Activated effector memory CD4-positive, alpha-beta T cell treated with anti-CD3 and anti-CD28 coated beads, Interleukin-2, amount 50 U/mL, for 16 hours (primary cell): Measurements from ENCODE around the gene TGFBR2.

Experiments
- DNase-seq: peaks from one replicate; pipeline ENCODE4 v3.0.0-alpha.2; 2020

The TGFBR2 gene

GRCh38 chr3:30604093-30604492, 2.3 kb upstream of the TGFBR2 start:
- no peak for DNase-seq

DNA sequence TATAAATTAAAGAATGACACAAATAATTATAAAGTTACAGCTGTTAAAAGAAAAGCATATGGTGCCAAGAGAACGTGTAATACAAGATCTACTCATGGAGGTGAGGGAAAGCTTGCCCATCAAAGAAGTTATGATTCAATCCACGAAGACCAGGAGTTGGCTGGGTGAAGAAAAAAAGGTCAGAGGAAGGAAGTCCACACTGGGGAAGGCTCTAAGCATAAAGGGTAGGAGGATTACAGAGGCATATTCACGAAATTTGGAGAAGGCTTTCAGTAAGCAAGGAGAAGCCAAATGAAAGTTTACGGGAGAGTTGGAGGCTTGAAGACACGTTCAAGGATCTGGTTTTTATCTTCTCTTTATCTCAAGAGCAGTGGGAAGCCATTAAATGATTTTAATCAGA, 1.8 kb upstream of the TGFBR2 start:
- no peak for DNase-seq

DNA sequence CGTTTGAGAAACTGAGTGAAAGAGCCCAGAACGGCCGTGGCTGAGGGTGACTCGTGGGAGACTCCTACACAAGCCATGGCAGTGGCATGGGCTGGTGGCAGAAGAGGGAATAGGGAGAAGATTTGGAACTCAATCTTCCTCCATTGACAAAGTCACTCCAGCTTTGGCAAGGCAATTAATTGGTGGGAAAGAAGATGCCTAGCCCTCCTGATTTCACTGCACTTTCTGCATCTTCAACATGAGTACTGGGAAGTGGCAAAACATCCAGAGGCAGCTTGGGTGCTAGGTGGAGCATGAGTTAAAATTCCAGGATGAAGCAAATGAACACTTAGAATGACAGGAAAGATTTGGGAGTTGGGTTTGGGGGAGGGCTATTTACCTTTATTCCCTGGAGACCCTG, 1.4 kb upstream of the TGFBR2 start:
- DNase-seq, result no peak

DNA sequence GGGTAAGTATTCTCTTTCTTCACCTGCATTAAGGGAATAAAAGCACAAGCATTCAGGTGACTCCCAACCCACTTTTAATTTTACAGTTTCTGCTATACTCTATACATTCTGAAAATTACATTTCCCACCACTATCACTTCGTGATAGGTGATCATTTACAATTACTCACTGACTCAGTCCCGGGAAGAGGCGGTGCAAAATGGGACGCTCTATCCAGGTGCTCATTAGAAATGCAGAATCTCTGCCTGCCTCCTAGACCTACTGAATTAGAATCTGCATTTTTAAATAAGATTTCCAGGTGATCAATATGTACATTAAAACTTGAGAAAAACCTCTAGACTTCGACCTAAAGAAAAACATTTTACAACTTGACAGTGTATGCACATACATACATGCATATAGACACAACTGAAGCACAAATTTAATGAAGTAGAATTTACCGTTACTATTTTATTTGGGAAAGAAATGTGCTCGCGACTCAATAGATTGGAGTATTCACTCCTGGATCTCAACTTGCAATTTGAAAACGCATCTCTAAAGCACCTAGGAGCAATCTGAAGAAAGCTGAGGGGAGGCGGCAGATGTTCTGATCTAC, 598 bp upstream of the TGFBR2 start:
- no peak for DNase-seq

DNA sequence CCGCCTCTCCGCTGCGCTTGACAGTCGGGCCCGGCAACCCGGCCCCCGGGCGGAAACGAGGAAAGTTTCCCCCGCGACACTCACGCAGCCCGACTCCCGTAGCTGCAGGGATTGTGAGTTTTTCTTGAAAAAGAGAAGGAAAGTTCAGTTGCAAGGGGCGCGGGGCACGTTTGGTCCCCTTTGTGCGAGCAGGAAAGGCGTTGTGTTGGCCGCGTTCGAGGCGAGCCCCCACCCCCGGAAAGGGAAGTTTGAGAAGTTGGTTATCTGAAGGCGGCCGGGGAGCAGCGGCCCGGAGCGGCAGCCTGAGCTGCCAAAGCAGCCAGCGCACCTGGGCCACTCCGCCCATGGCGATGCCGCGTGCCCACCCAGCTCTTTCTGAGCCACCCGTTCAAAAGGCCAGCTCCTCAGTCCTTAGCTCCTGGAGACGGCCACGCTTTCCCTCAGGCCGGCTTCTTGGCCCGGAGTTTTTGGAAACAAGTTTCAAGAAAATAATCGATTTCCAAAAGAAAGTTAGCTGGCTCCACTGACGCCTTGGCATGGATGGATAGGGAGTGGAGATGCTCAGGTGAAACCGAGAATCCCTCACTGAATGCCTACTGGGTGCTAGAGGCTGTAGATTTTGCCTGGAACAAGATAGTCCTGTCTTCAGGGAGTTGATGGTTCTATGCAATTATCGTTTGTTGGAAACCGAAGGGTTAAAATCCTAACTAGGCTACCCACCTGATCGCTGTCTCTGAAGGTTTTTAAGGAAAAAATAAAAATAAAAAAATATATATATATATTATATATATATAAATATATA, 832 bp downstream of the TGFBR2 start:
- DNase-seq, result peak; percentile 87

DNA sequence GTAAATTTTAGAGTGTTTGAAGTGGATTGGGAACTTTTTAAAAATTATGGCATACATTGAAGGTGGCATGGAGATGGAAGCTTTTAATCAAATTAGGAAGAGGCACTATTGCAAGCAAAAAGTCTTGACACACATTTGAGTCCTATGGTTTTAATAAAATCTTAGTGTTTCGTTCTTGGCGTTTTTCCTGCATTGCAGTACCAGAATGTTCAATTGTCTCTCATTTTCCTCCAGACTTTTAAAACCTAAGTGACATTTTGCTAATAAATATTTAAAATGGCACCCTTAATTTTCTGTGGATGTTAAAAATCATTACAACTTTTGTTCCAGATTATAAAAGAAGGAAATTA, 2.2 kb downstream of the TGFBR2 start:
- no peak for DNase-seq

DNA sequence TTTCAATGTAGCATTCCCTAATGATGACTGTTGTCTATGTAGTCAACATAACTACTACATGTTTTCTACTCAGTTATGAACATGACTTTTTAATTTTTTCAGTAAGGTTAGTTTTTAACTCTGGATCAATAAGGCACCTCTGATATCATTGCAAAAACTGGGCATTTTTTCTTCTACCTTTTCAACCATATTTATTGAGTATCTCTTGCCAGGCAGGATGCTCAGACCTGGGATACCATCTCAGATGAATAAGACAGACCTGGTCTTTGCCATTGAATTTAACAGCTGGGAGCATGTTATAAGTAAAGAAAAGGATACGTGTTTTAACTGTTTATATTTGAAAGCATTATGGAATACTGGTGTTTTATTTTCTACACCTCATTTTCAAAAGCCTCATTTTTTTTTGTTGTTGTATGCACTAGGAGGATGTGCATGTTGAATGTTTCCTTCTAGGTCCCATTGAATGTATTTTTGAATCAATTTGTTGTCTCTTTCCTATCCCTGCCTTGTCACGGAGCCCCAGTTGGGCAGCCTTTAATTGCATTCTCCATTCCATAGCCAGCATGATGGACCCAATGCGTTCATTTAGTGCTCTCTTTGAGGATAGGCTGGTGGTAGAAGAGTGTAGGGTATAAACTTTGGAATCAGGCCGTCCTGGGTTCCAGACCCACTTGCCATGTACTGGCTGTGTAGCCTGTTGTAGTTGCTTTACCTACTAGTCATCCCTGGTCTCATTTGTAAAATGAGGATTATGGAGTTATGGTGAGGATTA, 3.7 kb downstream of the TGFBR2 start:
- DNase-seq, result no peak

DNA sequence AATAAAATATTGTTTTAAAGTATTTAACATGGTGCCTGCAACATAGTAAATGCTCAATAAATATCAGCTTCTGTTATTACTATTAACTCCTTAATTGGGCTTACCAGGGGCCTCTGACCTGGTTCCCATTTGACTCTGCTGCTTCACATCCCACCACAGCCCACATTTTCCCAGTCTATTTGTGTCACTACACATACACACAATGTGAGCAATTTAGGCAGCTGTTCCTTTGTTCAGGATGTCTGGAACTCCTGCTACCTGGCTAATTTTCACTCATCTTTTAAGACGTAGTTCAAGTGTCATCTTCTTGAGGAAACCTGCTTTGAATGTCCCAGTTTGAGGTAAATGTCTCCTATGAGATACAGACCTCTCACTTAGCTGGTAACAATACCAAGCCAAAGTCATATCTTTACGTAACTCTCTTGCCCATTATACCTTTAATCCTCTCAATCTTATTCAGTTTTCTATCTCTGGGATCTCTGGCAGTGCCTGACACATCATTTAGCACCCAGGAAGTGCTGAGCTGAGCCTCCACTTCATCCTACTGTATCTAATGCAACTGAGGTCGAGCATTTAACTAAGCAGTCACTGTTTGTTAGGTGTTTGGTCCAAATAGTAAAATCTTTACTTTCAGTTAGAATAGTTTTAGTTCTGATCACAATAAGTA, 4.4 kb downstream of the TGFBR2 start:
- DNase-seq, result no peak

DNA sequence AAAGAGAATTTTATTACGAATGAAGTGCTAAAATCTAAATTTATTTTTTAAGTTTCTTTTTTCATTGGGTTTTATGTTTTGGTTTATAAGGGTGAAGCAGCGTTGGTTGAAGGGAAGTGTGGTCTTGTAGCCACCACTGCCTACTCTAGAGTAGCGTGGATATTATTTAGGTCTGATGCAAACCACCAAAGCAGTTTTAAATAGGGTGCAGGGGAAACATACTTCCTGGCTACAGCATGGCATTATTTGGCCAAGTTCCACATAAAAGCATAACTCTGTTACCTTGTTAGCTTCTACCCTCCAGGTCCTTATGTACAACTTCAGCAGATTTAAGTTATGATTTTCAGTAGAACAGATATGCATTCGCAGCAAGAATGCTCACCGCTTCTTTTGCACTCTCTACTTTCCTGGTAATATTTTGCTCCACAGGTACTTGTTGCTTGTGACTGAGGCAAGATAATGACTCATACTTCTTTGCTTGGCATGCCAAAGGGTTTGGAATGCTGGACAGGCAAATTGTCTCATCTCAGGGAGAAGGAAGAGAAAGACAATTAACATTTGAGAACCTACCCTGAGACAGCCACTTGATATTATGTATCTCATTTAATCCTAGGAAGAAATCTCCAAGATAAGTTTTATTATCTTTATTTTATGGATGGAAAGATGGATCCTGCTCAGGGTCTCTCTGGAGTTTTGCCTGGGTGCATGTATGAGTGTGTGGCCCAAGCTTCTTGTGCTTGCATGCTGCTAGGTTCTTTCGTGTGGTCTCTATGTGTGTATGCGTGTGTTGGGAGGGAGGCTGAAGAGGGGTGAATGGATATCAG, 5.4 kb downstream of the TGFBR2 start:
- no peak for DNase-seq

GRCh38 chr3:30612437-30613132, 6.2 kb downstream of the TGFBR2 start:
- DNase-seq, result no peak

DNA sequence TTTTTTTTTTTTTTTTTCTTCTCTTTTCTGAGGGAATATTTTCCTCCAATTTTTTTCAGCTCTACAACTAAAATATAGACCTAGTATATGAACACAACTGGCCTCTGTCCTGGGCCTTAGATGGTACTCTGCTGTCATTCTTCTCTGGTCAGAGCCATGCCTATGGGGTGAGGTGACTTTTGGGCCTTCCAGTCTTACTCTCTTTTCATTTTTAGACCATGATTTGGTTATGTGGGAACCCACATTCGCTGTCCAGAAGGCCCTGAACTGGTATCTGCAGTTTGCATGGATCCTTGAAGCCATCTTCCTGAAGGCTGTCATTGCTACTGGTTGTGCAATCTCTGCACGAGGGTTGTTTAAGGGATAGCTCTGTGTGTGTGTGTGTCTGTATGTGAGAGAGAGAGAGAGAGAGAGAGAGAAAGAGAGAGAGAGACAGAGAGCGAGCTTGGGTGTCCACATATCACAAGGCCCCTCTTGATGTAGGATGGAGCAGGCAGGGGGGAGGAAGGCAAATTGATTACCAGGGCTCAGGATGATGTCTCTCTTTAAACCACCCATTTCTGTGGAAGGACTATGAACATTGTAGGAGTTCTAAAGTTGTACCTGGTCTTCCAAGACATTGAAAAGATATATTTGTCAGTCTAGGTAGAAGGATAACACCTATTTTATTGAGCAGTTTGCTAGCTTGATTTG, 6.9 kb downstream of the TGFBR2 start:
- DNase-seq, result no peak

DNA sequence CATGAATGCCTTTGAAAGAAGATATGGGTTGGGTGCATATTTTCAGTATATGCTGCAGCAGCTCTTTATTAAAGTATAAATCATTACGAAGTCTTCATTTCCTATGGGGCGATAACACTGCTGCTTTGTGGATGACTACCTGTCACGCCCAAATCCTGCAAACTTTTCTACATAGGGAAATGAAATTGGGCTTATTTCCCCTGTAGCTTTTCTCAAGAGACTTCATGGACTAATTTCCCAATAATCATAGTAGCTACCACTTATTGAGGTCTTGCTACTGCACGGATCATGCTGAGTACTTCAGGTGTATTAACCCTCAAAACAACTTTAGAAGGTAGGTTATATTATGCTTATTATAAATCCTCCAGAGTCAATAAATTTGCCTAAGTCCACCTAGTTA, 8.0 kb downstream of the TGFBR2 start:
- DNase-seq, result no peak

DNA sequence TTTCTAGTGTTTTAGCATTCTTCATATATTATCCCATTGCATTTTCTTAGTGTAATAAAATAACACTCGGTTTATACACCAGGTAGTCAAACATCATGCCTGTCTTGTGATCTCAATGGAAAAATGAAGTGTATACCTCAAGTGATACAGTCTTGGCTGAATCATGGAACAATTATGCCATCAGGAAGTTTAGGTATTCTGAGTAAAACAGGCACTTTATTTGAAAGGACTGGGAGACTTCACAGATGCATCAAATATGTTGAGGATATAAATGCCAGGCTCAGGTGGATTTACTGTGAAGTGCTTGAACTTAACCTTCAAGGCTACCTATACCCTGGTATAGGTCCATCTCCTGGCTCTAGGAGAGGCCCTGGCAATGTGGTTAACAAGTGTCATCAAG, 8.5 kb downstream of the TGFBR2 start:
- no peak for DNase-seq

GRCh38 chr3:30615615-30616346, 9.4 kb downstream of the TGFBR2 start:
- DNase-seq, result no peak

GRCh38 chr3:30616347-30617027, 10.1 kb downstream of the TGFBR2 start:
- no peak for DNase-seq

GRCh38 chr3:30617069-30617468, 10.7 kb downstream of the TGFBR2 start:
- no peak for DNase-seq

- DNase-seq, result no peak
These were observed 11.3 kb downstream of the TGFBR2 start for GRCh38 chr3:30617653-30618052.

GRCh38 chr3:30618526-30618925, 12.1 kb downstream of the TGFBR2 start:
- no peak for DNase-seq

GRCh38 chr3:30619318-30619717, 12.9 kb downstream of the TGFBR2 start:
- no peak for DNase-seq
